Measurements from ENCODE around the gene IGFBP1.

GRCh38 chr7:45919231-45919784 is 31.0 kb downstream of the IGFBP1 start:
- TF ChIP-seq RAD21 (IDR thresholded peaks at IDR 0.05; ENCODE audit: low read depth) = no peak
- TF ChIP-seq TEAD4 (IDR thresholded peaks at IDR 0.05) = no peak
- TF ChIP-seq MAX (IDR thresholded peaks at IDR 0.05) = no peak
- TF ChIP-seq TCF12 (IDR thresholded peaks at IDR 0.05; ENCODE audit: low read depth) = no peak

Data from Ishikawa (cell line).